NCI-H1105 treated with DMSO at 0.1 percent for 48 hours (cell line): ENCODE results near the gene SMPX.

Source experiments
- DNase-seq: peaks from one replicate; lab custom pipeline; 2025; lab: John Stamatoyannopoulos, UW

The SMPX gene

GRCh38 chrX:21744060-21744459 is 13.9 kb downstream of the SMPX start:
- no peak for DNase-seq

- DNase-seq, result peak; percentile 33
These were observed 15.8 kb downstream of the SMPX start for GRCh38 chrX:21741869-21742701.

GRCh38 chrX:21741364-21741763 is 16.6 kb downstream of the SMPX start:
- no peak for DNase-seq

GRCh38 chrX:21740329-21741274 is 17.3 kb downstream of the SMPX start:
- no peak for DNase-seq

- DNase-seq, result no peak
These were observed 19.0 kb downstream of the SMPX start for GRCh38 chrX:21738950-21739287.

- DNase-seq, result peak; percentile 49
These were observed 19.5 kb downstream of the SMPX start for GRCh38 chrX:21738210-21738949.

- no peak for DNase-seq
These were observed 22.2 kb downstream of the SMPX start for GRCh38 chrX:21735768-21736127.

GRCh38 chrX:21735038-21735767 is 22.7 kb downstream of the SMPX start:
- no peak for DNase-seq

GRCh38 chrX:21734175-21734574 is 23.7 kb downstream of the SMPX start:
- DNase-seq, result no peak

GRCh38 chrX:21733705-21734104 is 24.2 kb downstream of the SMPX start:
- no peak for DNase-seq

- DNase-seq, result no peak
These were observed 27.9 kb downstream of the SMPX start for GRCh38 chrX:21730026-21730425.

GRCh38 chrX:21728276-21728968 is 29.5 kb downstream of the SMPX start:
- DNase-seq, result no peak

- no peak for DNase-seq
These were observed 32.0 kb downstream of the SMPX start for GRCh38 chrX:21725916-21726315.

GRCh38 chrX:21725496-21725895 is 32.4 kb downstream of the SMPX start:
- DNase-seq, result peak; percentile 54

GRCh38 chrX:21723814-21724213 is 34.1 kb downstream of the SMPX start:
- DNase-seq, result peak; percentile 48

GRCh38 chrX:21723084-21723483 is 34.8 kb downstream of the SMPX start:
- no peak for DNase-seq

GRCh38 chrX:21721195-21721594 is 36.7 kb downstream of the SMPX start:
- no peak for DNase-seq

- no peak for DNase-seq
These were observed 39.3 kb downstream of the SMPX start for GRCh38 chrX:21718575-21718974.

GRCh38 chrX:21717802-21718201 is 40.1 kb downstream of the SMPX start:
- DNase-seq, result no peak

- no peak for DNase-seq
These were observed 42.1 kb downstream of the SMPX start for GRCh38 chrX:21715825-21716224.

GRCh38 chrX:21715337-21715736 is 42.6 kb downstream of the SMPX start:
- DNase-seq, result no peak
